PFSK-1 (cell line): ENCODE results near the gene LTBP2.

Experiments
- POLR2AphosphoS5 ChIP-seq: IDR thresholded peaks from 2 replicates; pipeline ENCODE4 v1.6.1; 2012; ENCODE audit warnings: low read depth, mild to moderate bottlenecking, control low read depth, low read length, moderate library complexity
- REST ChIP-seq, 2 experiments: IDR thresholded peaks; 2 replicates each; pipeline versions ENCODE4 v1.6.1 to v1.8.0; 2011 to 2012; ENCODE audit warnings: low read depth in 2 of 2, low read length in 2 of 2, control low read depth in 1 of 2, inconsistent platforms in 1 of 2, mild to moderate bottlenecking in 1 of 2, moderate library complexity in 1 of 2; ENCODE audit not compliant: insufficient read depth in 1 of 2
- SIN3A ChIP-seq: IDR thresholded peaks from 2 replicates; pipeline ENCODE4 v1.6.1; 2012; ENCODE audit warnings: mild to moderate bottlenecking, low read length, moderate library complexity, borderline replicate concordance; ENCODE audit not compliant: insufficient read depth
- TAF1 ChIP-seq: IDR thresholded peaks from 2 replicates; pipeline ENCODE4 v1.6.1; 2012; ENCODE audit warnings: low read length, control low read depth, borderline replicate concordance; ENCODE audit not compliant: insufficient read depth

- TF ChIP-seq REST (IDR thresholded peaks at IDR 0.05; ENCODE audit: insufficient read depth in 1 of 2, low read depth in 2 of 2, low read length in 2 of 2) = no peak
- TF ChIP-seq TAF1 = no peak
- no peak for TF ChIP-seq POLR2AphosphoS5
- TF ChIP-seq SIN3A = no peak
Measured at GRCh38 chr14:74501135-74501614, 110.9 kb downstream of the LTBP2 start.
